A549 (cell line): ENCODE results near the gene RNF114. TPM values are rescaled to one million over a fixed set of nuclear protein-coding genes. Genes with fewer than 3 reads are reported as not detected.

Experiments used
- ATAC-seq, 2 experiments: fragments of 200-7000 bp in 1 of 2; fragments of >200 bp in 1 of 2; cut with Nextera tagmentation in 1 of 2; cut with Tn5 transposase in 1 of 2; 3 replicates each; pipeline versions ENCODE4 v1.8.0 to v1.9.1; 2018 to 2020; ENCODE audit warnings: mild to moderate bottlenecking in 1 of 2, moderate library complexity in 1 of 2
- CTCF ChIA-PET: fragments of 300-600 bp; sonication (Branson Sonifier 250); formaldehyde crosslinking; extraction: SDS; loops from one replicate; lab custom pipeline; 2021; ENCODE audit warnings: antibody characterized with exemption, inconsistent platforms; lab: Yijun Ruan, JAX
- POLR2A ChIA-PET: fragments of 350-600 bp; formaldehyde crosslinking; extraction: SDS; loops from one replicate; lab custom pipeline; 2021; ENCODE audit warnings: antibody characterized with exemption, inconsistent platforms; lab: Yijun Ruan, JAX
- DNase-seq, 2 experiments: peaks; one replicate each; pipeline versions ENCODE4 v3.0.0 to v3.0.0-alpha.2; 2011 to 2016; ENCODE audit warnings: low read depth in 1 of 2, low spot score in 1 of 2
- FAIRE-seq: peaks from 2 replicates; lab custom pipeline; 2011; peaks lifted over from hg19 to GRCh38; lab: Jason Lieb, UNC
- H3K27ac ChIP-seq, 2 experiments: fragments of >200 bp; sonication (Bioruptor Twin); formaldehyde crosslinking; 3 replicates each; pipeline ENCODE4 v1.5.1; 2016 to 2017
- H3K4me1 ChIP-seq: fragments of >200 bp; sonication (Bioruptor Twin); formaldehyde crosslinking; 3 replicates; pipeline ENCODE4 v1.6.1; 2016
- H3K4me2 ChIP-seq: fragments of >200 bp; sonication (Bioruptor Twin); formaldehyde crosslinking; 3 replicates; pipeline ENCODE4 v1.6.1; 2016
- H3K4me3 ChIP-seq: fragments of >200 bp; sonication (Bioruptor Twin); formaldehyde crosslinking; 3 replicates; pipeline ENCODE4 v1.5.1; 2016
- H3K9me3 ChIP-seq: fragments of >200 bp; sonication (Bioruptor Twin); formaldehyde crosslinking; 3 replicates; pipeline ENCODE4 v1.6.1; 2016
- ATOH8 ChIP-seq: fragments of 250-450 bp; sonication (Bioruptor Pico); IDR thresholded peaks from 2 replicates; pipeline ENCODE4 v1.5.0; 2020; ENCODE audit warnings: low read depth, mild to moderate bottlenecking, moderate library complexity
- BCL3 ChIP-seq: fragments of >200 bp; sonication (Bioruptor Twin); formaldehyde crosslinking; IDR thresholded peaks from 3 replicates; pipeline ENCODE4 v1.6.1; 2016
- CEBPB ChIP-seq, 2 experiments: fragments of >200 bp in 1 of 2; sonication (Bioruptor Twin) in 1 of 2; formaldehyde crosslinking in 1 of 2; IDR thresholded peaks; 2 replicates each; pipeline ENCODE4 v1.6.1; 2012 to 2016
- CHD2 ChIP-seq: fragments of 150-350 bp; IDR thresholded peaks from 2 replicates; pipeline ENCODE4 v1.6.1; 2014; ENCODE audit warnings: low read length; ENCODE audit not compliant: partially characterized antibody
- EP300 ChIP-seq, 2 experiments: fragments of >200 bp; sonication (Bioruptor Twin); formaldehyde crosslinking; IDR thresholded peaks; 2 replicates in 1 of 2; 3 replicates in 1 of 2; pipeline ENCODE4 v1.6.1; 2016 to 2017
- FOXS1 ChIP-seq: fragments of 250-450 bp; sonication (Bioruptor Pico); IDR thresholded peaks from 2 replicates; pipeline ENCODE4 v1.5.0; 2020; ENCODE audit warnings: mild to moderate bottlenecking, moderate library complexity
- HDAC2 ChIP-seq: fragments of 200-600 bp; sonication (generic); IDR thresholded peaks from 2 replicates; pipeline ENCODE4 v1.6.1; 2016
- HMGXB4 ChIP-seq: fragments of 250-450 bp; sonication (Bioruptor Pico); IDR thresholded peaks from 2 replicates; pipeline ENCODE4 v1.5.0; 2021; ENCODE audit warnings: mild to moderate bottlenecking, moderate library complexity, borderline replicate concordance
- HOXA7 ChIP-seq: fragments of 250-450 bp; sonication (Bioruptor Pico); IDR thresholded peaks from 2 replicates; pipeline ENCODE4 v1.5.0; 2020; ENCODE audit warnings: mild to moderate bottlenecking, moderate library complexity
- HOXB13 ChIP-seq: fragments of 250-450 bp; sonication (Bioruptor Pico); IDR thresholded peaks from 2 replicates; pipeline ENCODE4 v1.5.0; 2020; ENCODE audit warnings: low read depth, mild to moderate bottlenecking, moderate library complexity
- JUN ChIP-seq, 2 experiments: fragments of >200 bp; sonication (Bioruptor Twin); formaldehyde crosslinking; IDR thresholded peaks; 2 replicates in 1 of 2; 3 replicates in 1 of 2; pipeline ENCODE4 v1.6.1; 2016 to 2017
- JUNB ChIP-seq: fragments of >200 bp; sonication (Bioruptor Twin); formaldehyde crosslinking; IDR thresholded peaks from 2 replicates; pipeline ENCODE4 v1.6.1; 2016
- PBX3 ChIP-seq: IDR thresholded peaks from 2 replicates; pipeline ENCODE4 v1.6.1; 2012
- PHF8 ChIP-seq: fragments of 200-600 bp; sonication (generic); IDR thresholded peaks from 2 replicates; pipeline ENCODE4 v1.6.1; 2016; ENCODE audit warnings: low read depth, mild to moderate bottlenecking, antibody characterized with exemption, moderate library complexity, borderline replicate concordance
- RAD21 ChIP-seq, 2 experiments: fragments of >200 bp in 1 of 2; sonication (Bioruptor Twin) in 1 of 2; formaldehyde crosslinking in 1 of 2; IDR thresholded peaks in 1 of 2; conservative IDR thresholded peaks in 1 of 2; 2 replicates in 1 of 2; 3 replicates in 1 of 2; pipeline ENCODE4 v1.6.1; 2012 to 2018; ENCODE audit warnings: inconsistent platforms in 1 of 2
- SMC3 ChIP-seq: fragments of >200 bp; sonication (Bioruptor Twin); formaldehyde crosslinking; IDR thresholded peaks from 3 replicates; pipeline ENCODE4 v1.6.1; 2018; ENCODE audit warnings: inconsistent platforms
- TP53 ChIP-seq: fragments of 250-450 bp; sonication (Bioruptor Pico); IDR thresholded peaks from 2 replicates; pipeline ENCODE4 v1.5.0; 2021; ENCODE audit warnings: mild to moderate bottlenecking, moderate library complexity
- ZFP36 ChIP-seq: fragments of 450-650 bp; IDR thresholded peaks from 2 replicates; pipeline ENCODE4 v1.6.1; 2014; ENCODE audit warnings: borderline replicate concordance; ENCODE audit not compliant: partially characterized antibody
- ZNF302 ChIP-seq: fragments of 250-450 bp; sonication (Bioruptor Pico); IDR thresholded peaks from 2 replicates; pipeline ENCODE4 v1.9.0; 2021; ENCODE audit warnings: inconsistent platforms, mild to moderate bottlenecking, moderate library complexity
- WGBS: methylation state at CpG from one replicate; pipeline ENCODE4 v1.1.6; 2017; ENCODE audit errors: missing lambda C conversion rate; 5-methylcytosine and 5-hydroxymethylcytosine counted together
- polyA plus RNA-seq, 4 experiments: library from polyadenylated mRNA; depleted of rRNA in 3 of 4; stranded (reverse); fragments of >200 nt; fragmentation: RNase III in 1 of 4; extraction: RNeasy Plus Mini Kit Qiagen cat#74134 plus additional on column Dnase treatment in 1 of 4; gene quantifications; 2 replicates in 3 of 4; 3 replicates in 1 of 4; pipeline ENCODE4 v1.2.3, GENCODE V29; 2011 to 2017

The RNF114 gene
- polyA plus RNA-seq, 2 of the 4 experiments (the other 2 are of a cell fraction): 43.1 to 44.8 TPM

- WGBS: 94% methylated on average over 3 of the region's 3 CpGs
- H3K4me2 ChIP-seq: no peak overlapping the region
- ChIA-PET POLR2A (interaction anchor here (1.8 kb wide), 1 partner anchor 9 kb away, joined by 8 read pairs; the partner anchor contains the start of gene RNF114), CTCF (interaction anchor here (1.5 to 3.0 kb wide), 5 partner anchors 8 to 126 kb away, joined by 3 to 15 read pairs (median 9); partner anchors contain the start of gene RNF114)
- TF ChIP-seq HOXB13 (CRISPR knock-in tag) (no peak), HOXA7 (no peak), CHD2 (no peak)
- TF ChIP-seq, all 56 proteins: peak for 0
- Histone ChIP-seq H3K9me3 (no peaks in the 10 kb centered on the region), H3K4me1 (peaks cover 27% of the 10 kb centered on the region), H3K27ac (no peak overlapping the region), H3K4me3 (no peak overlapping the region)
- DNase-seq (no peak), ATAC-seq (no peak), FAIRE-seq (no peak)
Observed at GRCh38 chr20:49945306-49945700, 9.1 kb downstream of the RNF114 start.

GRCh38 chr20:49945701-49946477, 9.7 kb downstream of the RNF114 start:
- POLR2A ChIA-PET: interaction anchor here (1.8 kb wide), 1 partner anchor 10 kb away, joined by 8 read pairs; the partner anchor contains the start of gene RNF114

GRCh38 chr20:49948178-49948577, 12.0 kb downstream of the RNF114 start:
- 87% methylated on average over 3 of the region's 3 CpGs for WGBS
- Histone ChIP-seq H3K4me1 (peaks cover 28% of the 10 kb centered on the region), H3K4me3 (no peak overlapping the region), H3K4me2 (peak overlapping the region; percentile 53), H3K9me3 (no peaks in the 10 kb centered on the region), H3K27ac (peak overlapping the region; percentile 63 to 83; a peak in 5 of 6 replicates)
- no peak for DNase-seq
- ChIA-PET POLR2A (interaction anchor here (1.4 kb wide), 1 partner anchor 12 kb away, joined by 4 read pairs; the partner anchor contains the start of gene RNF114), CTCF (interaction anchor here (0.8 to 2.0 kb wide), 4 partner anchors 31 to 439 kb away, joined by 3 to 7 read pairs (median 4); no protein-coding TSS in a partner anchor)
- TF ChIP-seq ZNF302 (CRISPR knock-in tag): no peak
- TF ChIP-seq TP53 (CRISPR knock-in tag): no peak
- no peak for TF ChIP-seq EP300 (IDR thresholded peaks at IDR 0.05)
- no peak for TF ChIP-seq ZFP36
- no peak for TF ChIP-seq FOXS1 (CRISPR knock-in tag)
- TF ChIP-seq HMGXB4: no peak
- no peak for TF ChIP-seq JUN (IDR thresholded peaks at IDR 0.05)
- no peak for TF ChIP-seq PHF8
- TF ChIP-seq ATOH8: no peak
- TF ChIP-seq HOXB13 (CRISPR knock-in tag): no peak
- no peak for TF ChIP-seq HDAC2
- TF ChIP-seq BCL3: no peak
- ATAC-seq: no peak
- no peak for FAIRE-seq

More at GRCh38 chr20:49945701-49946477, 9.7 kb downstream of the RNF114 start:
- peaks cover 33% of the 10 kb centered on the region for H3K4me1 ChIP-seq
- TF ChIP-seq HMGXB4 (no peak), CEBPB (IDR thresholded peaks at IDR 0.05) (no peak), JUNB (no peak), SMC3 (no peak), PBX3 (no peak), RAD21 (conservative IDR thresholded peaks at IDR 0.05 in 1 of 2, IDR thresholded peaks at IDR 0.05 in 1 of 2) (no peak)
- CTCF ChIA-PET: interaction anchor here (1.0 to 3.0 kb wide), 8 partner anchors 9 to 125 kb away, joined by 3 to 15 read pairs (median 6); partner anchors contain the start of gene RNF114
- 91% methylated on average over 9 of the region's 10 CpGs for WGBS
- FAIRE-seq (no peak), DNase-seq (no peak), ATAC-seq (no peak)
- no peaks in the 10 kb centered on the region for H3K9me3 ChIP-seq
- no peak overlapping the region for H3K4me2 ChIP-seq
- H3K4me3 ChIP-seq: no peak overlapping the region
- no peak overlapping the region for H3K27ac ChIP-seq
